Neural crest cell (in vitro differentiated cells): ENCODE results near the gene MINDY4. TPM values are rescaled to one million over a fixed set of nuclear protein-coding genes. Genes with fewer than 3 reads are reported as not detected.

Experiments used
- DNase-seq: peaks from one replicate; pipeline ENCODE4 v3.0.0; 2021; ENCODE audit warnings: low read depth, mixed read lengths, low spot score
- H3K27ac Mint-ChIP-seq: one replicate; pipeline ENCODE4 v1.8.0; 2021; ENCODE audit warnings: mild to moderate bottlenecking, mixed read lengths; ENCODE audit not compliant: unreplicated experiment
- H3K27me3 Mint-ChIP-seq: 2 replicates; pipeline ENCODE4 v1.8.0; 2021; ENCODE audit warnings: low read depth, mild to moderate bottlenecking, mixed read lengths
- H3K36me3 Mint-ChIP-seq: 2 replicates; pipeline ENCODE4 v1.8.0; 2021; ENCODE audit warnings: low read depth, mild to moderate bottlenecking, mixed read lengths
- H3K4me1 Mint-ChIP-seq: 2 replicates; pipeline ENCODE4 v1.8.0; 2021; ENCODE audit warnings: mixed read lengths
- H3K4me3 Mint-ChIP-seq: one replicate; pipeline ENCODE4 v1.8.0; 2021; ENCODE audit warnings: mild to moderate bottlenecking, mixed read lengths
- H3K9me3 Mint-ChIP-seq: 2 replicates; pipeline ENCODE4 v1.8.0; 2021; ENCODE audit warnings: mixed read lengths
- CTCF ChIP-seq: fragments of 200-600 bp; sonication (generic); conservative IDR thresholded peaks from 2 replicates; pipeline ENCODE4 v1.5.0; 2021; ENCODE audit warnings: antibody characterized with exemption, mild to moderate bottlenecking
- total RNA-seq: library from RNA; stranded (reverse); gene quantifications from 2 replicates; pipeline ENCODE4 v1.2.1, GENCODE V29; 2021

Gene MINDY4
- total RNA-seq, 1 donor from 2014 or later: 9.2 TPM

GRCh38 chr7:30900803-30901362 lies 129.7 kb downstream of the MINDY4 start:
- no peak for DNase-seq
- TF ChIP-seq CTCF: no peak
- Mint-ChIP-seq H3K4me3 (no peak overlapping the region), H3K9me3 (no peaks in the 10 kb centered on the region), H3K36me3 (no peaks in the 10 kb centered on the region), H3K27ac (peak overlapping the region; percentile 64), H3K4me1 (no peaks in the 10 kb centered on the region), H3K27me3 (no peaks in the 10 kb centered on the region)

GRCh38 chr7:30901856-30902255 lies 130.6 kb downstream of the MINDY4 start:
- H3K4me3 Mint-ChIP-seq: no peak overlapping the region
- no peak for DNase-seq
- H3K9me3 Mint-ChIP-seq: no peaks in the 10 kb centered on the region
- no peak for TF ChIP-seq CTCF
- no peaks in the 10 kb centered on the region for H3K4me1 Mint-ChIP-seq
- H3K27ac Mint-ChIP-seq: no peak overlapping the region
- no peaks in the 10 kb centered on the region for H3K36me3 Mint-ChIP-seq
- no peaks in the 10 kb centered on the region for H3K27me3 Mint-ChIP-seq

- Mint-ChIP-seq H3K4me3 (no peak overlapping the region), H3K27me3 (no peaks in the 10 kb centered on the region), H3K27ac (no peak overlapping the region), H3K4me1 (no peaks in the 10 kb centered on the region), H3K36me3 (no peaks in the 10 kb centered on the region), H3K9me3 (no peaks in the 10 kb centered on the region)
- no peak for DNase-seq
- TF ChIP-seq CTCF: no peak
Observed at GRCh38 chr7:30902466-30902865, 131.2 kb downstream of the MINDY4 start.

GRCh38 chr7:30903146-30903545 lies 131.9 kb downstream of the MINDY4 start:
- Mint-ChIP-seq H3K36me3 (no peaks in the 10 kb centered on the region), H3K9me3 (no peaks in the 10 kb centered on the region), H3K4me3 (no peak overlapping the region), H3K27me3 (no peaks in the 10 kb centered on the region), H3K4me1 (no peaks in the 10 kb centered on the region), H3K27ac (peak overlapping the region; percentile 57)
- TF ChIP-seq CTCF: no peak
- DNase-seq: no peak

- no peaks in the 10 kb centered on the region for H3K4me1 Mint-ChIP-seq
- H3K36me3 Mint-ChIP-seq: no peaks in the 10 kb centered on the region
- no peak overlapping the region for H3K27ac Mint-ChIP-seq
- no peaks in the 10 kb centered on the region for H3K27me3 Mint-ChIP-seq
- TF ChIP-seq CTCF: no peak
- no peak overlapping the region for H3K4me3 Mint-ChIP-seq
- no peak for DNase-seq
- no peaks in the 10 kb centered on the region for H3K9me3 Mint-ChIP-seq
Observed at GRCh38 chr7:30904561-30904960, 133.3 kb downstream of the MINDY4 start.
